Breast epithelium (tissue), 3 donors: ENCODE results near the gene HRH1.

Experiments
- POLR2A ChIP-seq: fragments of 450-650 bp; IDR thresholded peaks from one replicate; pipeline ENCODE4 v1.6.1; 2016; ENCODE audit warnings: antibody characterized with exemption, mild to moderate bottlenecking, moderate library complexity
- POLR2AphosphoS5 ChIP-seq, 3 donors: sonication (generic); formaldehyde crosslinking; IDR thresholded peaks; one replicate each; pipeline ENCODE4 v1.6.1; 2017; ENCODE audit warnings: antibody characterized with exemption in 3 of 3

- TF ChIP-seq POLR2AphosphoS5 (IDR thresholded peaks at IDR 0.05) (no peak), POLR2A (no peak)
Observed at GRCh38 chr3:11172096-11172690, 17.9 kb downstream of the HRH1 start.
